Lower leg skin (tissue), 4 donors: ENCODE data around the gene CASTOR1. TPM values are rescaled to one million over a fixed set of nuclear protein-coding genes. Genes with fewer than 3 reads are reported as not detected.

ENCODE experiments used
- DNase-seq, 2 donors: peaks; one replicate each; pipeline ENCODE4 v3.0.0-alpha.2; 2019; ENCODE audit warnings: low spot score in 2 of 2
- H3K4me3 ChIP-seq: fragments of 200-600 bp; sonication (generic); 2 replicates; pipeline ENCODE4 v1.5.1; 2017; ENCODE audit warnings: mild to moderate bottlenecking, low read depth; ENCODE audit not compliant: poor library complexity, severe bottlenecking
- CTCF ChIP-seq, 3 donors: fragments of 450-650 bp; IDR thresholded peaks; one replicate each; pipeline ENCODE4 v1.5.1; 2016; ENCODE audit warnings: antibody characterized with exemption in 3 of 3, mild to moderate bottlenecking in 3 of 3, moderate library complexity in 2 of 3
- POLR2A ChIP-seq, 2 donors: fragments of 450-650 bp; IDR thresholded peaks; one replicate each; pipeline ENCODE4 v1.6.1; 2016 to 2017; ENCODE audit warnings: antibody characterized with exemption in 2 of 2, mild to moderate bottlenecking in 1 of 2, moderate library complexity in 1 of 2
- WGBS, 2 donors: methylation state at CpG; one replicate each; pipeline ENCODE4 v1.1.5; 2018; 5-methylcytosine and 5-hydroxymethylcytosine counted together
- intact Hi-C: fragments of 100-400 bp; cut with DNase I; formaldehyde crosslinking; loops from one replicate; pipeline ENCODE4 v1.15.0; 2023; ENCODE audit warnings: low total_unique reads
- total RNA-seq, 4 donors: library from RNA; depleted of rRNA; stranded (reverse); fragments of >200 nt; gene quantifications; one replicate each; pipeline ENCODE4 v1.1.0, GENCODE V29; 2016

The CASTOR1 gene
- total RNA-seq, 4 donors from 2014 or later, result 16.3 to 38.1 (median 22.6) TPM

GRCh38 chr22:30235687-30236170 is 53.6 kb downstream of the CASTOR1 start:
- DNase-seq, result no peak
- no peak for TF ChIP-seq CTCF (IDR thresholded peaks at IDR 0.05)
- no peak for TF ChIP-seq POLR2A (IDR thresholded peaks at IDR 0.05)
- intact Hi-C loops, result no loop called here
- no peak overlapping the region for H3K4me3 ChIP-seq
- WGBS, 2 donors, result 73 to 76% methylated on average over 10 of the region's 10 CpGs

Other genes with a start within 250 kb of the CASTOR1 start
- gene HORMAD2, start 209.0 kb downstream of the CASTOR1 start, total RNA-seq, result not detected
- gene LIF, start 42.7 kb downstream of the CASTOR1 start, total RNA-seq, result 10 to 100 TPM in 1 of 4 donors, 1 to 10 TPM in 3; 5.2 to 11.8 (median 7.0) TPM
- gene OSM, start 22.7 kb downstream of the CASTOR1 start, total RNA-seq, result under 1 TPM in 3 of 4 donors, not detected in 1; 0.27 to 0.34 (median 0.29) TPM
- gene TBC1D10A, start 37.4 kb upstream of the CASTOR1 start, total RNA-seq, result 10 to 100 TPM; 64.8 to 80.1 (median 74.2) TPM
- 100 to 1,000 TPM in 2 of 4 donors, 10 to 100 TPM in 2; 72.4 to 169 (median 114) TPM for gene SF3A1, start 67.4 kb upstream of the CASTOR1 start, total RNA-seq
- gene CCDC157, start 67.5 kb upstream of the CASTOR1 start, total RNA-seq, result 1 to 10 TPM in 3 of 4 donors, under 1 TPM in 1; 0.17 to 4.5 (median 2.7) TPM
- gene RNF215, start 97.9 kb upstream of the CASTOR1 start, total RNA-seq, result 1 to 10 TPM; 6.9 to 7.8 (median 7.3) TPM
- gene SEC14L2, start 107.5 kb upstream of the CASTOR1 start, total RNA-seq, result 10 to 100 TPM in 2 of 4 donors, 1 to 10 TPM in 2; 3.6 to 18.8 (median 13.3) TPM
- 10 to 100 TPM in 1 of 4 donors, 1 to 10 TPM in 3; 5.2 to 13.3 (median 8.7) TPM for gene MTFP1, start 136.3 kb upstream of the CASTOR1 start, total RNA-seq
- under 1 TPM in 1 of 4 donors, not detected in 3; 0.25 TPM for gene SEC14L3, start 182.5 kb upstream of the CASTOR1 start, total RNA-seq
- 1 to 10 TPM in 2 of 4 donors, under 1 TPM in 1, not detected in 1; 0.08 to 2.6 (median 1.4) TPM for gene SEC14L4, start 216.2 kb upstream of the CASTOR1 start, total RNA-seq